Transverse colon (tissue), 4 donors: ENCODE measurements around the gene WDR89.

ENCODE experiments used
- CTCF ChIP-seq, 5 experiments: fragments of 200-600 bp in 3 of 5; fragments of 450-650 bp in 2 of 5; sonication (generic) in 3 of 5; IDR thresholded peaks; 1 replicate in 2 of 5; 2 replicates in 3 of 5; pipeline ENCODE4 v1.5.1; 2016 to 2017; ENCODE audit warnings: antibody characterized with exemption in 5 of 5, inconsistent platforms in 3 of 5, mild to moderate bottlenecking in 2 of 5, moderate library complexity in 1 of 5
- EP300 ChIP-seq: sonication (generic); formaldehyde crosslinking; IDR thresholded peaks from one replicate; pipeline ENCODE4 v1.6.1; 2017; ENCODE audit warnings: antibody characterized with exemption, low read depth
- POLR2A ChIP-seq: fragments of 450-650 bp; IDR thresholded peaks from one replicate; pipeline ENCODE4 v1.6.1; 2016; ENCODE audit warnings: antibody characterized with exemption, mild to moderate bottlenecking, moderate library complexity
- POLR2AphosphoS5 ChIP-seq, 3 donors: sonication (generic); formaldehyde crosslinking; IDR thresholded peaks; one replicate each; pipeline ENCODE4 v1.6.1; 2016; ENCODE audit warnings: antibody characterized with exemption in 3 of 3

DNA sequence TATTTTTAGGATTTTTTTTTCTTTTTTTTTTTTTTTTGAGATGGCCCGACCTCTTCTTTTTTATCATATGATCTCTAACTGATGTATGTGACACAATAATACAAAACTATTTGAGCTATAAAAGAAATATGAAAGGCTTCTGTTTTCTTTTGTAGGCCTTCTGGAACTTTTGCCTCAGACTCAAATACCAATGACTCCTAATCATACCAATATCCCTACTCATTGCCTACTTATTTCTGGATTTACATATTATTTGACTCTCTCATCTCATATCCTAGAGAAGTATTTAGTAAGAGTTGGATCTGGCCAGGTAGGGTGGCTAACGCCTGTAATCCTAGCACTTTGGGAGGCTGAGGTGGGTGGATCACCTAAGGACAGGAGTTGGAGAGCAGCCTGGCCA is 12.7 kb upstream of the WDR89 start:
- no peak for TF ChIP-seq POLR2AphosphoS5 (IDR thresholded peaks at IDR 0.05)
- TF ChIP-seq CTCF (IDR thresholded peaks at IDR 0.05): no peak
- TF ChIP-seq POLR2A: no peak
- TF ChIP-seq EP300: no peak
